NCI-H774 (cell line): ENCODE data around the gene PXMP4.

Source experiments
- DNase-seq: peaks from one replicate; lab custom pipeline; 2025; lab: John Stamatoyannopoulos, UW

PXMP4 gene

DNA sequence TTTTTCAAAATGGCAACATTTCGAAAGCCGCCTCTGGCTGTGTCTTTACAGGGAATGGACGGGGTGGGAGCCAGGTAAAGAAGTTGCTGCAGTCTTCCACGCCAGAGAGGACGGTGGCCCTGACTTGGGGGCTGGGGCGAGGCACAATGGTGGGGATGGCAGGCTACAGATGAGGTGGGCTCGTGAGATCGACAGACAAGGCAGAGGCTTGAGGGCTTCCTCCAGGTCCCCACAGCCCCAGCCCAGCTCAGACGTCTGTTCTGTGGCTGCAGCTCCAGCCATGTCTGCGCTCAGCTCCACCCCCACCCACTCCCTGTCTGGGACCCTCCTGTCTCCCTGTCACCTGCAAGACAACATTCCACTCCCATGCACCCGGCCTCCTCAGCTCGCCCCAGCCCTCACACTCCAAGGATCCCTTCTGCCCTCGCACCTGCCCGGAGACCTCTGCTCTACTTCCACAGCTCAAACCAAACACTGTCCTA is 65.4 kb downstream of the PXMP4 start:
- DNase-seq: no peak

DNA sequence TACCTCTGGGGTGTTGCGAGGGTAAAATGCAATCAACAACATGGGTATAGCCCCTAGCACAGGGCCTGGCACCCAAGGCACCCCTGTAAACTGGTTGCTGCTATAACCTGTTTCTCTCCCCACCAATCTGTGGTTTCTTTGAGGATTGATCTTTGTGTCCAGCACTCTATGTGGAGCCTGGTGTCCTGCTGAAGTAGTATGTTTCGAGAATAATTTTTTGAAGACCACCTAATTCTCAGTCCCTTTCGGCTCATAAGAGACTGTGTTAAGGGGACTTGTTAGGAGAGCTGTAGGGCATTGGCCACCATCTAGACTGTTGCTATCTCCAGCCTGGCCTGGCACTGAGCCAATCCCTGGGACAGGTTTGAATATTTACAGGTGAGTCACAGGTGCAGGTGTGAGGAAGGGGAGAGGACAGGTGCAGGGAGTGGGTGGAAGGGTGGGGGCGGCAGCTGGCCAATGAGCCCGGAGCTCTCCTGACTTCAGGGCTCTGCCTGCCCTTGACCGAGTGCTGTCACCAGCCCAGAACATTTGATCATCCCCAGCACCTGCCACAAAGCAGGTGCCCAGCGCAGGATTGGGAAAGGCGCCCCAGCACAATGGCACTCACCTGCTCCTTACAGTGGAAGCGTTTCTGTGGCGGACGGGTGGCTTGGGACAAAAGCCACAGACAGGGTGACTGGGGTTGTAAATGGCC is 66.1 kb downstream of the PXMP4 start:
- peak; percentile 95 for DNase-seq

DNA sequence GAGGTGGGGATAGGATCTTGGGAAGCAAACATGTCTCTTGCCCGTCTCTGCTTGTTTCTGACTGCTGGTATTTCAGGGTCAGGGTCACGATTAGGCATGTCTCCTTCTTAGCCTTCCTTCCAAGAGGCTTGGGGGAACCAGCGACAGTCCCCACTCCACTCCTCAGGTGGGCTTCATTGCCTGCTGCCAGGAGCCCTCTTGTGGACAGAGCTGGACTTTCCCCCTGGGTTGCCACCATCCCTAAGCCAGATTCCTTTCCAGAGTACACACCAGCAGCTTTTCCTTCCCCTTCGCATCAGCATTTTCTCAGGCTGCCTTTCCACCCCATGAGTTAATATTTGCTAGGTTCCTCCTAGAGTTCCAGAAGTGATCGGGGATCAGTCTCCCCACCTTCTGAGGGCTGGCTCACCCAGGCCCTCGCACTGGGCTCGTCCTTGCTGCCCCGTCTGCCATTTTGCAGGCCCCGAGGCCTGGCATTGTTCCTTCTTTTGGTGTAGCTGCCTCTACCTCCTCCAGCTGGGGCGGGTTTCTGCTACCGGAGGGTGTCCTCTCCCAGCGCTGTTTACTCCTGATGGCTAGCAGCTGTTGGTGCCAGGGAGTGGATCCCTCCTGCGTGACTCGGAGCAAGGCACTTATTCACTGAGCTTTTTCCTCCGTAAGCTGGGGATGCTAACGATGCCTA is 66.8 kb downstream of the PXMP4 start:
- DNase-seq: peak; percentile 54
